Measurements from ENCODE around the gene COMT. TPM values are rescaled to one million over a fixed set of nuclear protein-coding genes. Genes with fewer than 3 reads are reported as not detected.

COMT gene
- total RNA-seq, 2 donors from 2014 or later = 58.2 to 71.3 TPM

DNA sequence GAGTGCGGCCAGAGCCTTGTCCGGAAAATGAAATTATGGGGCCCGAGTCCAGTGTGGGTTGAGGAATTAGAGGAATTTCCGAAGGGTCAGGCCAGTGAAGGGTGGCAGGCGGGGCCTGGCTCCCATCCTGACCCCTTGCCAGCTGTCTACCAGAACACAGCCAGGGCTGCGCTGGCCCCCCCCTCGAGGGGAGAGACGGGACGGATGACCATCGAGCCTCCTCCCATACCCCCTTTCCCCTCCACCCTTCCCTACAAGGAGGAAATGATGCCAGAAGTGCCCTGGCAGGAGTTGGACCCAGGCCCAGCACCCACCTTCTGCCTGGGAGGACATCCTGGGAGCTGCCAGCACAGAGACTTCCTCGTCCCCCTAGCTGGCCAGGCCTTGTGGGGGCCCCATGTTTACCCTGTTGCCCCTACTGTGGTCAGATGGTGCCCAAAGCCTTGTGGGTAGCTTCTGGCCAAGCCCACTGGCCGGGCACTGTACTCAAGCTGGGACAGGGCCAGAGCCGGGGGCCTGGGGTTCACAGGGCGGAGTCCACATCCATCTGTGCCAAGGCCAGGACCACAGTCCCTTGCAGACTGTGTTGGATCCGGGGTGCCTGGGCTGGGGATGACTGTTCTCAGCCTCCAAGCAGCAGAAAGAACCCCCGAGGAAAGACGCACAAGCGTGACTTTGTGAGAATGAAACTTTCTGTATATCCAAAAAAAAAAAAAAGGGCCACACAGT lies 54.2 kb downstream of the COMT start:
- ATAC-seq (no peak), DNase-seq (no peak)
- intact Hi-C loops (cut with DNase I, micrococcal nuclease) = no loop called here

DNA sequence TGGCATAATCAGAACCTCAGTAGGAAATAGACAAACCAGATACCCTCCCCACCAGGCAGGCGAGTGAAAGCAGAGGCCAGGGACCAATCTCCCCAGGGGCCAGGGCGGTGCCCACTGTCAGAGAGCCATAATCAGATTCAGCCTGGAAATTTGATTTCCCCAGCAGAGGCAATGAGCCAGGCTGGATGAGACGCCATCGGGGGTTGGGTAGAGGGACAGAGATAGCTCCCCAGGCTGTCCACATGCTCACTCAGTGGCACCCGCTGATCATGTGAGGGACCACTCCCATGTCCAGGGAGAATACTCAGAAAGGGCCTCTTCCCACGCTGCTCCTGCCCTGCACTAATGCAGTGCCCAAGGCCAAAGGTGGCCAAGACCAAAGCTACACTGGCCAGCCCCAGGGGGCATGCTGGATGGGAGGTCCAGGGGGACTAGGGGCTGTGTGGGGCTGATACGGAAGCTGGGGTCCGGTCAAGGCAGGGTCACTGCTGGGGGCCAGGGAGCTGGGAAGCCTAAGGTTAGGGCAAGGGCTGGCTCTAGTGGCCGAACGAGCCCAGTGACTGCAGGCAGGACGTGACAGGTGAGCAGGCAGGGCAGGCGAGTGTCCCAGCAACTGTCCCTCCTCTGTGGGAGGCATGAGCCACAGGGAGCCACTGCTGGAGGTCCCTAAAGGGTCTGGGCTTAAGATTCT lies 55.3 kb downstream of the COMT start:
- no peak for ATAC-seq
- DNase-seq = no peak
- intact Hi-C loops (cut with DNase I, micrococcal nuclease) = no loop called here

DNA sequence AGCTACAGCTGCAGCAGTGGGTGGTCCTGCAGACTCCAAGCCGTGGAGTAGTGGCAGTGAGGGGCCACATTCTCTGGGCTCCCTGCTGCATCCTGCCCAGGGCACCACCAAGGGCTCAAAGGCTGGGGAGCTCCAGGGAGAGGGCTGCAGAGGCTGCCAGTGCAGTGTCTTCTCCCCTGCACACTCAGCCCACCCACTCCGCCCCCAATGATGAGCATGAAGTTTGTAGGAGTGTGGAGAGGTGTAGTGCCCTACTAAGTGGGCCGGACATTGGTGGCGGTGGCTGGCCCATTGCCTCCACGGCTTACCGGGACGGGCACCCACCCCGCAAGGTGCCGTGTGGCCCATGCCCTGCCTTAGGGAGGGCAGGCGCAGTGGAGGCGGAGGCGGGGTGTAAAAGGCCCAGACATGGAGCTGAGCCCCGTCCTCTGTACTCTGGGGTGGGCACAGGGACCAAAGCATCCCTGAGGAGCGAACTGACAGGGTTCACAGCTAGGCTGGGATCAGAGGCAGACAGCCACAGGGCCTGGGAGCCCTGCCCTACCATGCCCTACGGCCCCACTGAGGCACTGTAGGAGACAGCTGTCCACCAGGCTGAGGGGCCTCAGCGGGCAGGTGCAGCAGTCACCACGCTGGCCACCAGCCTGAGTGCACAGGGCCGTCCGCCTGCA lies 56.1 kb downstream of the COMT start:
- intact Hi-C loops (cut with DNase I, micrococcal nuclease) = no loop called here
- DNase-seq (no peak), ATAC-seq (no peak)

DNA sequence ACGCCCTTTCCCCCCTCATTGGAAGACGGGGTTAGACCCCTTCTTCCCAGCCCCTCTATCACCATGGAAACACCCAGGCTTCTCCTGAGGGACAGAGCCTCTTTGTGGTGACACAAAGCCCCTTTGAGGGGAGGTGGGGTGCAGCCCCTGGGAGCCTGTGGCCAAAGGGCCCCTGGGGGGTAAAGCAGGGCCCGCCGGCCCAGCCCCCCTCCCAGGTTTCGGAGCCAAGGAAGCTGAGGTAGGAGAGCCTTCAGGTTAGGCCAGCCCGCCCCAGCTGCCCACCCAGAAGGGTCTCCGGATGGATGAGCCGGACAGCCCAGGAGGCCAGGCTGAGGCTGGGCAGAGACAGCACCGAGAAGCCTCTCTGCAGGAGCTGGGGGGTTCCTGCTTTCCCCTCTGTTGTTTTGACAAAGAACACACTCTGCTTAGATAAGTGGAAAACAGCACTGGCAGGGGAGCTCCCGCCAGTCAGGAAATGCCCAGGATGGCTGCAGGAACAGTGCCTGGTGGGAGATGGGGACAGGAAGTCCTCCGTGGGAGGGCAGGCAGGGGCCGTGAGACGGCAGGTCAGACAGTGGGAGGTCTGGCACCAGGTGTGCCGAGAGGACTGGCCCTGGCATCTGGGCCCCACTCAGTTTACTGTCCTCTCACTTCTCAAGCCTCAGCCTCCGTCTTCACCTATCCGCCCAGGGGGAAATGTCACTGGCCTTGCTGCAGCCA lies 56.8 kb downstream of the COMT start:
- intact Hi-C loops (cut with DNase I, micrococcal nuclease) = no loop called here
- ATAC-seq (no peak), DNase-seq (no peak)

DNA sequence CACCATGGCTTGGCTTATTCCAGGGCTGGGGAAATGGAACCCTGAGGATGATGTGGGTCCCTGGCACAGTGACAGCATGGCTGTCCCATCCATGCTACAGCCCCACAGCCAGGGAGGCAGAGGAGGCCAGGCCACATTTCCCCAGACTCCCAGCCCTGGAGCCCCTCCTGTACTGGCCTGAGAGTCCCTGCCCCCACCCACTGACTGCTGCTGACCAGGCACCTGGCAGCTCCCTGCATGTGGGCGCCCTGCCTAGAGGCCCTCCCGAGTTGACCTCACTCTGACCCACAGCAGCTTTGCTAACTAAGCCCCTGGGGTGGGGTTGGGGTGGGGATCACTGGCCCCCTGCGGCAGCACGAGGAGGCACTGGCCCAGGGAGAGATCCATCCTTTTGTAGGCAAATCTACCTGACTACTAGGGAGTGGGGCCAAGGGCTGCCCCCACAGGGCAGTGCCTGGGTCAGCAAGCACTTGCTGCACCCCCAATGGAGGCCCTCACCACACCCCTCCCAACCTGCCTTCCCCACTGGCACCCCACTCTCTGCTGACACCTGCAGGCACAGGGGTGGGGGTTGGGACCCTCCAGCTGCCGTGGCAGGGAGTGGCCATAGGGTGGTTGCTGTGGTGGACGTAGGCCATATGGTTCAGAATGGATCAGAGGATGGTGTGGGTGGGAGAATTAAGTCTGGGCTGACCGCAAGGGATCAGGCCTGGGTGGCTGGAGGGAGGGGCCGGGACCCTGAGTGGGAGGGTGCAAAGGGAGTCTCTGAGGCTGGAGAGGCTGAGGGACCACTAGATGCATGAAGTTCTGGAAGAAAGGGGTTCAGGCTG lies 57.6 kb downstream of the COMT start:
- no peak for ATAC-seq
- no peak for DNase-seq
- intact Hi-C loops (cut with DNase I, micrococcal nuclease) = no loop called here

DNA sequence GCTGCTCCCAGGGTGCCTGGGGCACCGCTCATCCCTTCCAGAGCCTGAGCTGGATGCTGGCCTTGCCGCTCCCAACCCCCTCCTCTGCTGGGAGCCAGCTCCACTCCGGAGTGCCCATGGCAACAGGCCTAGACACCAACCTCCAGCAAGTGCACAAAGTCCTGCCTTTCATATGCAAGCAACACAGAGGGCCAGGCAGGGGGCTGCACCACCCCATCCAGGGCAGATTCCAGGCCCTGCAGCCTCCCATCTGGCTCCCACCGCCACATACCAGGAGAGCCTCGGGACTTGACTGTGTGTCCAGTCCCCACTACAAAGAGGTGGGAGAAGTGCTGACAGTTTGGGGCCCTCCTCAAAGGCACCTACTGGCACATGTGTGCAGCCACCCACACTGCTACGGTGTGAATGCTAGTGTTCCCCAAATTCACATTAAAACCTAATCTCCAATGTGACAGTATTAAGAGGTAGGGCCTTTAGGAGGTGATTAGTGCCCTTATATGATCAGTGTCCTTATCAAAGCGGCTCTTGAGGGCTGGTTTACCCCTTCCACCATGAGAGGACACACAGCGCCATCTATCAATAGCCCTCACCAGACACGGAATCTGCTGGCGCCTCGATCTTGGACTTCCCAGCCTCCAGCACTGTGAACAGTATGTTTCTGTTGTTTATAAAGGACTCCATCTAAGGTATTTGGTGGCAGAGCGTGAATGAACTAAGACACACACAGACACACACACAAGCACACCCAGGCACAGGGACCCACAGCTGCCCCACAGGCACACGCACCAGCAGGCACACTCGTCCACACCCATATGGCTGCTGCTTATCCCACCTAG lies 58.9 kb downstream of the COMT start:
- intact Hi-C loops (cut with DNase I, micrococcal nuclease) = no loop called here
- ATAC-seq = no peak
- DNase-seq = no peak

DNA sequence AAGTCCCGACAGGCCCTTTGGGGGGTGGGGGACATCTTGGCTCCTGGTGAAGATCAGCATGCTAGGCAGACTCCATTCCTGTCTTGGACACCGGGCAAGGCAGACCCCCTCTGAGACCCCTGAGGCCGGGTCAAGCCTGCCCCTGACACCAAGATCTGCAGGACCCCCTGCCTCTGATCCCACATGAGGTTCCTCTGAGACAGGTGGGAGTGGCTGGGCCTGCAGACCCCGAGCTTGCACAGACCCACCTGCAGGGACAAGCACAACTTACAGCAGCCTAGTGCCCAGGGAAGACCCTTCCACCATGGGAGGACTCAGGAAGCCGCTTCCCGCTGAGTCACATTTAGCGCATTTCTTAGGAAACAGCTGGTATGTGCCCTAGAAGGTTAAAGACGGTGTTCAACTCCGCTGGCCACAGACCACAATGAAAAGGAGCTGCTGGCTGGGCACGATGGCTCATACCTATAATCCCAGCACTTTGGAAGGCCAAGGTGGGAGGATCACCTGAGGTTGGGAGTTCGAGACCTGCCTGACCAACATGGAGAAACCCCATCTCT lies 59.6 kb downstream of the COMT start:
- intact Hi-C loops (cut with DNase I, micrococcal nuclease) = no loop called here
- DNase-seq = no peak

DNA sequence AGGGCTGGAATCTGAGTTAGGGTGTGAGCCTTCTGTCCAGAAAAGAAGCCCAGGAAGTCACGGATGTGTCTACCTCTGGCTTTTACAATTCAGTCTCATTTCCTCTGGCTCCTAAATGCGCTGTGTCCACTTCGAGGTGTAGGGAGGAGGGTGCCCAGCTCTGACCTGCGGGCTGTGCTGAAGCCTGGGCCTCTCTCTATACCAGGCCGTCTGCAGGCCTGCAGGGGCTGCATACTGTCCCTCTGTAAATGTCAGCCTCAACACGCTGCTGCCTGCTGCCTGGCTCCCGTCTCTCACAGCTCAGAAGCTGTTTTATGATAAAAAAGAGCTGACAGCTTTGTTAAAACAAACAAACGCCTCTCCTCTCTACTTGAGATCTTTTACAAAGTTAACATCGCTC lies 60.6 kb downstream of the COMT start:
- DNase-seq (no peak), ATAC-seq (no peak)
- intact Hi-C loops (cut with DNase I, micrococcal nuclease) = no loop called here

More for the DNA sequence above, 59.6 kb downstream of the COMT start:
- ATAC-seq = no peak

DNA sequence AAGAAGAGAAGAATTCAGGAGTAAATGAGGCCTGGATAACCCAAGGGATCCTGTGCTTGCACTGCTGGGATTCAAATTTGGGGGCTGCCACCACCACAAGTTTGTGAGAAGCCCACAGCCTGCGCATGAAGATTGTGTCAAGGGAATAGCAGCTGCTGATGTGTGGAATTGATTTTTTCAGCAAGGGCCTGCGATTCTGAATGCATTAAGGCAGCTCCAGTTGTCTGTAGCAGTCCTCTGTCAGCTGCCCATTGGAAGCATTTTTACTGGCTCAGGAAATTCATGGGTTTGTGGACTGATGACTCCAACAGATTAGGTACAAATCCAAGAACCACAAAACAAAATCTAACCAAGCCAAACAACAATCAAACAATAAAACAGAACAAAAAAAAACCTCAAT lies 61.1 kb downstream of the COMT start:
- intact Hi-C loops (cut with DNase I, micrococcal nuclease) = no loop called here
- ATAC-seq (no peak), DNase-seq (no peak)

DNA sequence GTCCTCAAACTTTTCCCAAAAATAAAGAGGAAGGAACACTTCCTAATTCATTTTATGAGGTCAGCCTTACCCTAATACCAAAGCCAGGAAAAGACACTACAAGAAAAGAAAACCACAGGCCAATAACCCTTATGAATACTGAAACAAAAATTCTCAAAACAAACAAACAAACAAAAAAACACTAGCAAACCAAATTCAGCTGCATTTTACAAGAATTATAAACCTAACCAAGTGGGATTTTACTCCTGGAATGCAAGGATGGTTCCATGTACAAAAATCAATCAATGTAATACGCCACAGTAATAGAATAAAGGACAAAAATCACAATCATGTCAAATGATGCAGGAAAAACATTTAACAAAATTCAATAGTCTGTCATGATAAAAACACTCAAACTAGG lies 61.7 kb downstream of the COMT start:
- no peak for ATAC-seq
- DNase-seq = no peak
- intact Hi-C loops (cut with DNase I, micrococcal nuclease) = no loop called here

DNA sequence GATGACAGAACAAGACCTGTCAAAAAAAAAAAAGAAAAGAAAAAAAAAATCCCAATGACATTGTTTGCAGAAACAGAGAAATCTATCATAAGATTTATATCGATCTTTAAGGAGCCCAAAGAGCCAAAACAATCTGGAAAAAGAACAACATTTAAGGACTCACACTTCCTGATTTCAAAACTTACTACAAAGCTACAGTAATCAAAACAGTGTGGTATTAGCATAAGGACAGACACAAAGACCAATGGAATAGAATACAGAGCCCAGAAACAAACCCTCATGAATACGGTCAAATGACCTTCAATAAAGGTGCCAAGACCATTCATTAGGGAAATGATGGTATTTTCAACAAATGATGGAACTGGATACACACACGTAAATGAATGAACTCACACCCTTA lies 62.9 kb downstream of the COMT start:
- intact Hi-C loops (cut with DNase I, micrococcal nuclease) = no loop called here
- ATAC-seq = no peak
- DNase-seq = no peak

DNA sequence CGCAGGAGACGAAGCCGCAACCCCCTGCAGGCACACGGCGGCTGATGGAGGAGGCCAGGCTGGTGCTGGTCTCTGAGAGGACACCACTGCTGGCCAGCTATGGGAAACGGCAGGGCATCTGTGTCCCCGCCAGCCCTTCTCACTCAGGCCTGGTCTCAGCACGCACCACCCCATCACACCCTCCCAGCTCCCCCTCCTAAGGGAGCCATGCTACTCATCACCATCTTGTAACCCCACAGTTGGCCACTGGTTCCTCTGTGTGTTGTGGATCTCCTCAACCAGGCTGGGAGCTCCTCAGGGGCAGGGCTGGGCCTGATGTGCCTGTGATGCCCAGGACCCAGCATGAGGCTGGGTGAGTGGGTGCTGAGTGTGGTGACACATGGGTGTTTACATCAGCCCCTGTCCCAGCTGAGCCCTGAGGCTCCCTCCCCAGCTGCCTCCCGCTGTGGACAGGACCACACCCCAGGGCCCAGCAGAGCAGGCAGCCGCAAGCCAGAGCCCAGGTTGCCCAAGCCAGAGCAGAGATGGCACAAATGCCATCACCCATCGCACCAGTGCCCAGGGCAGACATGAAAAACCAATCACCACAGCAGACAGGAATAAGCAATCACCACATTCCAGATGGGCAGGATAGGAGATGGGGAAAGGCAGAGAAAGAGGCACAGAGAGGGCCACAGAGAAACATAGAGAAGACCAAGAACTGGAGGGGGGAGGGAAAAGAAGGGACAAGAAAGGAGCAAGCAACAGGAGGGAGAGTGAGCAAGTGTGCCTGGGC lies 66.8 kb downstream of the COMT start:
- ATAC-seq = no peak
- intact Hi-C loops (cut with DNase I, micrococcal nuclease) = loop anchor here in 1 of 2 donors (5.0 kb wide), 1 partner anchor 36 kb away; no protein-coding TSS in a partner anchor
- DNase-seq = no peak

DNA sequence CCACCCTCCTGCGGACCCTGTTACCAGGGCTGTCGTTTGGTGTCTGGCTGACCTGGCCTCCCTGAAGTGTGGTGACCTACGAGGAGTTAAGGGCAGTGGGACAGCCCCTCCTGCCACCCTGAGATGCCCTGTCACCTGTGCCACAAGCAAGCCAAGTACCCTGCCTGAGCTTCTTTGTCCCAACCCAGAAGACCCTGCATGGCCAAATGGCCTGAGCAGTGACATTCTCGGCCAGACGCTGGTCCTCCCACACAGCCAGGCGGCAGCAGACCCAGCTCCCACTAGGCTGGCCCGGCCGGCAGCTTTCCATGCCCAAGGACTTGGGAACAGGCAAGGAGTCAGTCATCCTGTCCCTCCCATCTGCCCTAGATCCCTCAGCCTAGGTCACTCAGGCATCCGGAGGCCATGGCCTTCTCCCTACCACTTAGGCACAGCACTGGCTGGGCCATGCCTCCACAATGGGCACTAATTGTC lies 67.5 kb downstream of the COMT start:
- intact Hi-C loops (cut with DNase I, micrococcal nuclease) = loop anchor here in 1 of 2 donors (5.0 kb wide), 1 partner anchor 37 kb away; no protein-coding TSS in a partner anchor
- no peak for ATAC-seq
- no peak for DNase-seq

DNA sequence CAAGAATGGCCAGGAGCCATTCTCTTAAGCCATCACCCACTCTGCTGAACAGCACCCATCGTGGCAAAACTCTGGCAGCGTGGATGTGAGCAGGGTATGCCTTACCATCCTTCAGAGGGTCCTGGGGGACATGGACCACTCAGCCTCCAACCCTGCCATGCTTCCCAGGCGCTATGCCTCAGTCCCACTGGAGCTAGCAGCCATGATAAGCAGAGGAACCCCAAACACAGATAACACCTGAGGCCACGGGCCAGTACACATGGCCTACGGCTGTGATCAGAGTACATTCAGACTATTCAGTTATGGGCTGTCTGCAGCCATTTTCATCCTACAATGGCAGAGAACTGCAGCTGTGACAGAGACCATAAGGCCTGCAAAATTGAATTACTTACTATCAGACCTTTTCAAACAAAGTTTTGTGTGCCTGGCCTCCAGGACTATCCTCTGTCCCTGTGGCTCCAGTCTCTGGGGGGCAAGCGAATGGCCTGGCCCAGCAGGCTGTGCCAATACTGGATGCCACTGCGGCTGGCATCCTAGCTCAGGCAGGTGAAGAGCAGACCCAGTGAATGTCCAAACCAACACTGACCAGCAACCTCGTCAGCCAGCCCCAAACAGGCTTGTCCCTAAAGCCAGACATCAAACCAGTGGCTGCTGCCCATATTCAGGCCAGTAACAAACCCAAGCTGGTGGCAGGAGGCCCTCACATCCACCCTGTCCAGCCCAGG lies 68.2 kb downstream of the COMT start:
- DNase-seq = no peak
- ATAC-seq = no peak
- intact Hi-C loops (cut with DNase I, micrococcal nuclease) = loop anchor here (5.0 to 10.0 kb wide), 2 partner anchors 37 to 45 kb away; no protein-coding TSS in a partner anchor

DNA sequence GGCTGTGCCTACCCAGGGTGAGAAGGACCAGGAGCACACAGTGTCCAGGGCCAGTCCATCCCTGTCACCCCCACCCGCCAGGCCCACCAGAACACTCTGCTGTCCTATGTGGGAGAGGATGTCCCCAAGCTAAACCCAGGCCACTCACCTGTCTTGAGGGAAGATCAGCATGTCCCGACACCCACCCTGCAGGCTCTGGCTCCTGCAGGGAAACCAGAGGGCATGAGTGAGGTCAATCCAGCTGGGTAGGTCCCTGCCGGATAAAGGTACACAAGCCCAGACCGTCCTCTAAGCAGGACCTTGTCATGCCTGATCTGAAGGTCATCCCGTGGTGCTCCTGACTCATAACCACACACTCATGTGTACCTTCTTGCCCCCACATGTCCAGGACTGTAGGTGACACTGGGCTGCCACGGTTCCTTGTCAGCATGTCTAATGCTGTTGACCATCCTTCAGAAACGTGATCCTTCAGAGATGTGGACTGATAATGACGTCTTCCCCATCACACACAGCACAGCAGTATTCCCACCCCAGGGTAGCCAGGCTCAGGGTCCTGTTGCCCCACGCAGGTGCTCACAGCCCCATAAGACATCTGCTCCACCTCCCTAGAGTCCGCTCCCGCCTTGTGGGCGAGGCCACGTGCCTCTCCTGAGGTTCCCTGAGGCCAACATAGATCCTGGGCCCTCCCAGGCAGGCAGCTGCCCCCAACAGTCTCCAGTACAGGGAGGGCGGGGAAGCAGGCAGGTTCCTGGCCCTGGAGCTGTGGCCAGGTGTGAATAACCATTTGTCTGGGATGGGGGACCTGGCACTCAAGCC lies 68.9 kb downstream of the COMT start:
- intact Hi-C loops (cut with DNase I, micrococcal nuclease) = loop anchor here in 1 of 2 donors (10.0 kb wide), 1 partner anchor 46 kb away; no protein-coding TSS in a partner anchor
- DNase-seq (no peak), ATAC-seq (no peak)

All from left colon (tissue), 2 donors.